Pancreas (tissue), 10 donors: Measurements from ENCODE around the gene PRPF4. TPM values are rescaled to one million over a fixed set of nuclear protein-coding genes. Genes with fewer than 3 reads are reported as not detected.

Experiments
- ATAC-seq, 4 donors: fragments of 200-7000 bp; cut with Tn5 transposase; one replicate each; pipeline versions ENCODE4 v1.8.0 to v1.9.1; 2020; ENCODE audit warnings: mild to moderate bottlenecking in 4 of 4, moderate library complexity in 4 of 4
- DNase-seq, 6 donors: peaks; one replicate each; pipeline ENCODE4 v3.0.0-alpha.2; 2020
- FAIRE-seq: peaks from 2 replicates; lab custom pipeline; 2012; peaks lifted over from hg19 to GRCh38; lab: Jason Lieb, UNC
- H3K27ac ChIP-seq, 4 donors: fragments of 200-600 bp; sonication (generic); 1 replicate in 3 of 4; 2 replicates in 1 of 4; pipeline versions ENCODE4 v1.5.0 to v1.8.0; 2020
- H3K27me3 ChIP-seq, 4 donors: fragments of 200-600 bp; one replicate each; pipeline ENCODE4 v1.8.0; 2021
- H3K36me3 ChIP-seq, 3 donors: fragments of 200-600 bp; sonication (generic) in 1 of 3; one replicate each; pipeline versions ENCODE4 v1.5.0 to v1.8.0; 2020 to 2021
- H3K4me1 ChIP-seq, 3 donors: fragments of 200-600 bp; one replicate each; pipeline ENCODE4 v1.8.0; 2021
- H3K4me3 ChIP-seq, 4 donors: fragments of 200-600 bp; sonication (generic) in 2 of 4; one replicate each; pipeline versions ENCODE4 v1.5.0 to v1.8.0; 2020 to 2021
- H3K9me3 ChIP-seq, 4 donors: fragments of 200-600 bp; one replicate each; pipeline ENCODE4 v1.8.0; 2021
- WGBS, 2 donors: extraction: QIAGEN DNeasy Blood & Tissue Kit; methylation state at CpG; one replicate each; pipeline ENCODE4 v1.1.7; 2013; 5-methylcytosine and 5-hydroxymethylcytosine counted together
- intact Hi-C, 3 donors: fragments of 100-400 bp; cut with DNase I; formaldehyde crosslinking; loops; one replicate each; pipeline versions ENCODE4 v1.11.1 to v1.14.2; 2022
- polyA plus RNA-seq, 2 donors: library from polyadenylated mRNA; stranded (reverse); fragments of 200-250 nt; gene quantifications; one replicate each; pipeline ENCODE4 v1.2.3, GENCODE V29; 2013
- total RNA-seq, 6 donors: library from RNA; stranded (reverse); fragmentation: NEBNext Ultra II Directional in 4 of 6; extraction: Animal tissue kit (Norgen Biotek cat#: 25700) in 4 of 6; gene quantifications; one replicate each; pipeline versions ENCODE4 v1.2.1 to v1.2.4, GENCODE V29; 2021 to 2023
- TF ChIP-seq, protein P1 (sequence below), 4 donors: fragments of 200-600 bp; sonication (generic) in 3 of 4; IDR thresholded peaks; one replicate each; pipeline versions ENCODE4 v1.5.0 to v1.8.0; 2021; ENCODE audit warnings: antibody characterized with exemption in 4 of 4
- donor health status: healthy with polysubstance abuse.
- donor health status: DM: no; HTN: no; CAD: no; lungs with moderate emphysema.
- donor health status: DM: no; HTN: no; CAD: no.
- donor health status: control.
- donor health status: control.
- donor health status: Bipolar disorder and iron deficiency.
- donor health status: DM: yes; HTN: yes; CAD: no.
- donor health status: DM: no; HTN: no; CAD: no.
- donor health status: DM: no; HTN: no; CAD: no.
- donor health status: DM: yes; HTN: yes; CAD: no.

PRPF4 gene
- total and polyA plus RNA-seq, 8 donors: 5.1 to 10.8 (median 8.4) TPM

DNA sequence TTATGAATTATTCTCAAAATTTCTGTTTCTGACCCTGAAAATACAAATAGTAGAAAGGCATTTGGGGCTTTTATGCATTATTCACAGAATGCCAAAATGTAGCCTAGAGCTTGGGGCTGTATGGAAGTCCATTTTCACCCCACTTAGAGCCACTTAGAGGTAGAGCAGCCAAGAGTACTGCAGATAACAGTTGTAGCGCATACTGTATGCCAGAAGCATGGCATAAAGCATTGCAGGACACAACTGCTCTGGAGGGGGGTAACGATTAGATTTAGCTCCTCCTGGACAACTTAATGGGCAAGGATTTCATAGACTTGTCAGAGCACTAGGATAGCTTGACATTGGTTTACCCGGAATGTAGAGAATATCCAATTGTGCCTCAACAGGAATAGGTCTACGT, 38.4 kb upstream of the PRPF4 start:
- TF ChIP-seq, protein P1, sequence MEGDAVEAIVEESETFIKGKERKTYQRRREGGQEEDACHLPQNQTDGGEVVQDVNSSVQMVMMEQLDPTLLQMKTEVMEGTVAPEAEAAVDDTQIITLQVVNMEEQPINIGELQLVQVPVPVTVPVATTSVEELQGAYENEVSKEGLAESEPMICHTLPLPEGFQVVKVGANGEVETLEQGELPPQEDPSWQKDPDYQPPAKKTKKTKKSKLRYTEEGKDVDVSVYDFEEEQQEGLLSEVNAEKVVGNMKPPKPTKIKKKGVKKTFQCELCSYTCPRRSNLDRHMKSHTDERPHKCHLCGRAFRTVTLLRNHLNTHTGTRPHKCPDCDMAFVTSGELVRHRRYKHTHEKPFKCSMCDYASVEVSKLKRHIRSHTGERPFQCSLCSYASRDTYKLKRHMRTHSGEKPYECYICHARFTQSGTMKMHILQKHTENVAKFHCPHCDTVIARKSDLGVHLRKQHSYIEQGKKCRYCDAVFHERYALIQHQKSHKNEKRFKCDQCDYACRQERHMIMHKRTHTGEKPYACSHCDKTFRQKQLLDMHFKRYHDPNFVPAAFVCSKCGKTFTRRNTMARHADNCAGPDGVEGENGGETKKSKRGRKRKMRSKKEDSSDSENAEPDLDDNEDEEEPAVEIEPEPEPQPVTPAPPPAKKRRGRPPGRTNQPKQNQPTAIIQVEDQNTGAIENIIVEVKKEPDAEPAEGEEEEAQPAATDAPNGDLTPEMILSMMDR (IDR thresholded peaks at IDR 0.05): no peak
- Histone ChIP-seq H3K27me3 (no peaks in the 10 kb centered on the region), H3K36me3 (no peaks in the 10 kb centered on the region), H3K27ac (no peak overlapping the region), H3K9me3 (no peaks in the 10 kb centered on the region), H3K4me1 (peaks cover 0 to 12% (median 7%) of the 10 kb centered on the region in 3 donors), H3K4me3 (no peak overlapping the region)
- intact Hi-C loops: no loop called here
- DNase-seq: no peak
- WGBS, 2 donors: 86% methylated on average over 4 of the region's 4 CpGs
- FAIRE-seq: no peak
- ATAC-seq: no peak

DNA sequence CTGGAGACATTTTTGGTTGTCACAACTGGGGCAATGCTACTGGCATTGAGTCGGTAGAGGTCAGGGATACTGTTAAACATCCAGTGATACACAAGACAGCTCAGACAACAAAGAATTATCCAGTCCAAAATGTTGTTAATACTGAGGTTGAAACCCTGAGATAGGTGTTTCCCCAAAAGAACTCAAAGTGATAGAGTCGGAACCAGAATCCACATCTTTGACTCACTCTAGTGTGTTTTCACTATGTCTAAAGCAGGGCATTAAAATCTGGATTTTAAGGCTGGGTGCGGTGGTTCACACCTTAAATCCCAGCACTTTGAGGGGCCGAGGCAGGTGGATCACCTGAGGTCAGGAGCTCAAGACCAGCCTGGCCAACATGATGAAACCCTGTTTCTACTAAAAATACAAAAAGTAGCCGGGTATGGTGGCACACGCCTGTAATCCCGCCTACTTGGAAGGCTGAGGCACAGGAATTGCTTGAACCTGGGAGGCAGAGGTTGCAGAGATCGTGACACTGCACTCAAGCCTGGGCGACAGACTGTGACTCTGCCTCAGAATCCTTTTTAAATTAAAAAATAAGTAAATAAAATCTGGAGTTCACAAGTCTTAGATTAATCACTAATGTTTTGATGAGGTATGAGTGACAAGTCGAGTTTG, 37.1 kb upstream of the PRPF4 start:
- DNase-seq (no peak), ATAC-seq (no peak), FAIRE-seq (no peak)
- H3K9me3 ChIP-seq: no peaks in the 10 kb centered on the region
- no peak overlapping the region for H3K27ac ChIP-seq
- intact Hi-C loops: no loop called here
- H3K4me3 ChIP-seq: no peak overlapping the region
- TF ChIP-seq, protein P1 (IDR thresholded peaks at IDR 0.05): no peak
- H3K4me1 ChIP-seq: peaks cover 0 to 7% (median under 1%) of the 10 kb centered on the region in 3 donors
- no peaks in the 10 kb centered on the region for H3K36me3 ChIP-seq
- H3K27me3 ChIP-seq: no peaks in the 10 kb centered on the region
- WGBS, 2 donors: 87 to 91% methylated on average over 10 of the region's 10 CpGs

DNA sequence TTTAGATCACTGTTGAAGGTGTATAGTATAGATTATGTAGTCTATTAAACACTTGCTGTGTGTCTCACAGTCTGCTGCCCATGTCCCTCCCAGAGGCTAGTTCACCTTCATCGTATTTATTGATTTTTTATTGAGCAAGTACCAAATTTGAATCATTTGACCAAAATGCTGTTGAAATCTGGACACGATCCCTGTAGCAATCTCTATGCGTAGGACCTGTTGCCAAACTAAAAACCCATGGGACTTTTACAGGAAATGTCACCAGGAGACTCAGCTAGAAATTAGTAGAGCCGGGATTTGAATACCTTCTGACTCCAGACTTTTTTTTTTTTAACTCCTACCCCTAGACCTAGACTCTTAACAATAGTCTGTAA, 36.6 kb upstream of the PRPF4 start:
- no peak for DNase-seq
- TF ChIP-seq, protein P1 (IDR thresholded peaks at IDR 0.05): no peak
- intact Hi-C loops: no loop called here
- H3K27me3 ChIP-seq: no peaks in the 10 kb centered on the region
- no peak overlapping the region for H3K27ac ChIP-seq
- FAIRE-seq: no peak
- WGBS, 2 donors: 21 to 29% methylated on average over 4 of the region's 4 CpGs
- H3K9me3 ChIP-seq: no peaks in the 10 kb centered on the region
- no peak for ATAC-seq
- peaks cover 0 to 2% (median 0%) of the 10 kb centered on the region in 3 donors for H3K4me1 ChIP-seq
- no peaks in the 10 kb centered on the region for H3K36me3 ChIP-seq
- no peak overlapping the region for H3K4me3 ChIP-seq

DNA sequence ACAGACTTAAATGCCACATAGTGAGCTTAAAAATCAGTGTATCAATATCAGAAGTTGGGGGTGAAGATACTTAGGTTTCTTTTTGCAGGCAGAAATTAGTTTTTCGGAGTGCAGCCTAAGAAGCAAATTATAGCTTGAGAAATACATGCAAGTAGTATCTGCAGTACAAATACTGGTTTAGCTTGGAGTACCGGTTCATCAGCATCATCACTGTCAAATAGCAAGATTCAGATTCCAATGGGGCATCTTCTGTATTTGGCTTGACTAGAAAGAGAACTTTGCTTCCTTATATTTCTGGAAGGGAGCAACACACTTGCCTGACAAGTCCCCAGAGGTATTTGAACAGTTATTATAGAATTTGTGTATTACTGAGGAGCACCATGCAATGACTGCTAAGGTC, 34.3 kb upstream of the PRPF4 start:
- Histone ChIP-seq H3K4me1 (no peaks in the 10 kb centered on the region), H3K36me3 (no peaks in the 10 kb centered on the region), H3K27ac (no peak overlapping the region), H3K27me3 (no peaks in the 10 kb centered on the region), H3K9me3 (no peaks in the 10 kb centered on the region), H3K4me3 (no peak overlapping the region)
- FAIRE-seq (no peak), DNase-seq (no peak), ATAC-seq (no peak)
- intact Hi-C loops: no loop called here
- TF ChIP-seq, protein P1 (IDR thresholded peaks at IDR 0.05): no peak
- WGBS, 2 donors: 95 to 98% methylated on average over 2 of the region's 2 CpGs

DNA sequence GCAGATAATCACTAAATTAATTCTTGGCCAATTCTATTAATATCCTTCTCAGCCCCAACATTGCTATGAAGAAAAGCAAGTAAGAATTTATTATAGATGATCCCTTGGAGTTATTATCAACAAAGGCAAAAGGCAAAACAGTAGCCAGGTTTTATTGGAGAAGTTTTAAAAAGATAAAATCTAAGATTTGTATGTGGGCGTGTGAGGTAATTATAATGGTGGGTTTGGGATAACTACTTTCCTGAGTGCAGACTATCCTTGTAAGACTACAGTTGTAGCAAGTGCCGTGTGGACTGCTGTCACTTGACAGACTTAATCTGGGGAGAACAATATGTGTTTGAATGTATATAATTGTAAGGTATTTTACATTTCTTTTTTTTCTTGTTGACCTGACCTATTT, 30.9 kb upstream of the PRPF4 start:
- 83 to 93% methylated on average over 2 of the region's 2 CpGs for WGBS, 2 donors
- intact Hi-C loops: no loop called here
- FAIRE-seq (no peak), DNase-seq (no peak), ATAC-seq (no peak)
- Histone ChIP-seq H3K4me3 (no peak overlapping the region), H3K27ac (no peak overlapping the region), H3K36me3 (no peaks in the 10 kb centered on the region), H3K9me3 (no peaks in the 10 kb centered on the region), H3K4me1 (no peaks in the 10 kb centered on the region), H3K27me3 (no peaks in the 10 kb centered on the region)
- TF ChIP-seq, protein P1 (IDR thresholded peaks at IDR 0.05): no peak
